Mesodermal cell (in vitro differentiated cells): Measurements from ENCODE around the gene SMARCA5.

ENCODE experiments used
- H3K27ac ChIP-seq: 2 replicates; pipeline ENCODE4 v1.7.0; 2013; ENCODE audit warnings: mild to moderate bottlenecking, low read depth, low read length, moderate library complexity; ENCODE audit not compliant: severe bottlenecking
- H3K36me3 ChIP-seq: 2 replicates; pipeline ENCODE4 v1.7.1; 2013; ENCODE audit warnings: mild to moderate bottlenecking, low read length, moderate library complexity; ENCODE audit not compliant: control insufficient read depth, insufficient read depth
- H3K4me1 ChIP-seq: one replicate; pipeline ENCODE4 v1.7.1; 2013; ENCODE audit warnings: mild to moderate bottlenecking, low read length; ENCODE audit not compliant: insufficient read depth, control insufficient read depth, poor library complexity, severe bottlenecking
- H3K4me3 ChIP-seq: 2 replicates; pipeline ENCODE4 v1.7.0; 2013; ENCODE audit warnings: low read length, control low read depth, mild to moderate bottlenecking; ENCODE audit not compliant: insufficient read depth, poor library complexity, severe bottlenecking; ENCODE audit errors: extremely low read depth
- H3K9me3 ChIP-seq: 2 replicates; pipeline ENCODE4 v1.7.1; 2013; ENCODE audit warnings: mild to moderate bottlenecking, low read length, moderate library complexity; ENCODE audit not compliant: control insufficient read depth
- WGBS, 2 experiments: methylation state at CpG; one replicate each; pipeline ENCODE4 v1.1.5; 2013; ENCODE audit warnings: missing lambda C conversion rate in 2 of 2; ENCODE audit not compliant: insufficient coverage in 2 of 2; 5-methylcytosine and 5-hydroxymethylcytosine counted together

The SMARCA5 gene

GRCh38 chr4:143531788-143532491 is 18.4 kb downstream of the SMARCA5 start:
- no peak overlapping the region for H3K27ac ChIP-seq
- no CpG with 5 or more reads among the region's 2 CpGs for WGBS, 2 experiments
- no peaks in the 10 kb centered on the region for H3K4me1 ChIP-seq
- H3K4me3 ChIP-seq, result no peak overlapping the region
- H3K9me3 ChIP-seq, result no peaks in the 10 kb centered on the region
- H3K36me3 ChIP-seq, result peaks cover 83% of the 10 kb centered on the region

- Histone ChIP-seq H3K9me3 (no peaks in the 10 kb centered on the region), H3K27ac (no peak overlapping the region), H3K4me3 (no peak overlapping the region), H3K36me3 (peaks cover 91% of the 10 kb centered on the region), H3K4me1 (no peaks in the 10 kb centered on the region)
- WGBS, 2 experiments, result no CpG with 5 or more reads among the region's 4 CpGs
These were observed 25.6 kb downstream of the SMARCA5 start for GRCh38 chr4:143538979-143539669.

- no peak overlapping the region for H3K4me3 ChIP-seq
- H3K27ac ChIP-seq, result no peak overlapping the region
- H3K4me1 ChIP-seq, result no peaks in the 10 kb centered on the region
- no CpG with 5 or more reads among the region's 3 CpGs for WGBS, 2 experiments
- H3K9me3 ChIP-seq, result no peaks in the 10 kb centered on the region
- H3K36me3 ChIP-seq, result peaks cover 91% of the 10 kb centered on the region
These were observed 26.1 kb downstream of the SMARCA5 start for GRCh38 chr4:143539670-143540023.

GRCh38 chr4:143549928-143550327 is 36.4 kb downstream of the SMARCA5 start:
- 92 to 100% methylated on average over 1 to 2 of the region's 2 CpGs for WGBS, 2 experiments
- H3K27ac ChIP-seq, result no peak overlapping the region
- peaks cover 61% of the 10 kb centered on the region for H3K36me3 ChIP-seq
- no peaks in the 10 kb centered on the region for H3K9me3 ChIP-seq
- no peak overlapping the region for H3K4me3 ChIP-seq
- no peaks in the 10 kb centered on the region for H3K4me1 ChIP-seq

- WGBS, 2 experiments, result 61 to 67% methylated on average over 3 of the region's 4 CpGs
- H3K36me3 ChIP-seq, result peaks cover 26% of the 10 kb centered on the region
- H3K9me3 ChIP-seq, result no peaks in the 10 kb centered on the region
These were observed 41.5 kb downstream of the SMARCA5 start for GRCh38 chr4:143554728-143555597.

GRCh38 chr4:143555676-143556075 is 42.2 kb downstream of the SMARCA5 start:
- peaks cover 19% of the 10 kb centered on the region for H3K36me3 ChIP-seq
- no peak overlapping the region for H3K27ac ChIP-seq
- 85 to 97% methylated on average over 5 of the region's 5 CpGs for WGBS, 2 experiments
- H3K4me1 ChIP-seq, result no peaks in the 10 kb centered on the region
- H3K9me3 ChIP-seq, result no peaks in the 10 kb centered on the region
- H3K4me3 ChIP-seq, result no peak overlapping the region

More at GRCh38 chr4:143554728-143555597, 41.5 kb downstream of the SMARCA5 start:
- no peak overlapping the region for H3K4me3 ChIP-seq
- no peak overlapping the region for H3K27ac ChIP-seq
- H3K4me1 ChIP-seq, result no peaks in the 10 kb centered on the region

GRCh38 chr4:143558286-143558685 is 44.8 kb downstream of the SMARCA5 start:
- Histone ChIP-seq H3K27ac (no peak overlapping the region), H3K36me3 (peaks cover 11% of the 10 kb centered on the region), H3K4me3 (no peak overlapping the region), H3K4me1 (no peaks in the 10 kb centered on the region), H3K9me3 (no peaks in the 10 kb centered on the region)
- WGBS, 2 experiments, result 75 to 100% methylated on average over 1 of the region's 2 CpGs

GRCh38 chr4:143558823-143559756 is 45.6 kb downstream of the SMARCA5 start:
- H3K36me3 ChIP-seq, result peaks cover 8% of the 10 kb centered on the region
- peak overlapping the region; percentile 38 for H3K4me3 ChIP-seq
- no peaks in the 10 kb centered on the region for H3K9me3 ChIP-seq
- no peak overlapping the region for H3K27ac ChIP-seq
- no peaks in the 10 kb centered on the region for H3K4me1 ChIP-seq
- 22 to 23% methylated on average over 45 to 52 of the region's 57 CpGs for WGBS, 2 experiments

GRCh38 chr4:143559757-143560147 is 46.2 kb downstream of the SMARCA5 start:
- Histone ChIP-seq H3K27ac (no peak overlapping the region), H3K4me1 (no peaks in the 10 kb centered on the region), H3K36me3 (peaks cover 6% of the 10 kb centered on the region), H3K4me3 (peak overlapping the region; percentile 38), H3K9me3 (no peaks in the 10 kb centered on the region)
- WGBS, 2 experiments, result 75 to 89% methylated on average over 11 to 12 of the region's 17 CpGs

GRCh38 chr4:143564472-143564871 is 51.0 kb downstream of the SMARCA5 start:
- Histone ChIP-seq H3K4me1 (no peaks in the 10 kb centered on the region), H3K27ac (no peak overlapping the region), H3K4me3 (no peak overlapping the region), H3K36me3 (no peaks in the 10 kb centered on the region), H3K9me3 (no peaks in the 10 kb centered on the region)
- WGBS, 2 experiments, result no CpG with 5 or more reads among the region's 2 CpGs
